GM12872 (cell line): ENCODE measurements around the gene NFIL3.

Source experiments
- CTCF ChIP-seq: IDR thresholded peaks from 3 replicates; pipeline ENCODE4 v1.5.1; 2011; ENCODE audit warnings: low read depth, mild to moderate bottlenecking, low read length, moderate library complexity; ENCODE audit not compliant: insufficient read depth

Gene NFIL3

GRCh38 chr9:91421128-91421765, 2.4 kb downstream of the NFIL3 start:
- peak; percentile 40; the same call in 2 of the 3 replicates for TF ChIP-seq CTCF

GRCh38 chr9:91420501-91421127, 3.0 kb downstream of the NFIL3 start:
- TF ChIP-seq CTCF: no peak

GRCh38 chr9:91419222-91420191, 4.1 kb downstream of the NFIL3 start:
- TF ChIP-seq CTCF: no peak

- no peak for TF ChIP-seq CTCF
Observed at GRCh38 chr9:91418215-91418610, 5.4 kb downstream of the NFIL3 start.

- no peak for TF ChIP-seq CTCF
Observed at GRCh38 chr9:91417602-91418214, 5.9 kb downstream of the NFIL3 start.

GRCh38 chr9:91416096-91416712, 7.4 kb downstream of the NFIL3 start:
- TF ChIP-seq CTCF: no peak
